NCI-H748 treated with DMSO at 0.1 percent for 48 hours (cell line): ENCODE data around the gene TRPV4.
"Not testable (repeated sequence)": the region's sequence is repeated elsewhere in the genome, so short reads cannot be mapped to it uniquely, and the experiment has no call there.

ENCODE experiments used
- DNase-seq: peaks from one replicate; lab custom pipeline; 2025; lab: John Stamatoyannopoulos, UW

Gene TRPV4

DNA sequence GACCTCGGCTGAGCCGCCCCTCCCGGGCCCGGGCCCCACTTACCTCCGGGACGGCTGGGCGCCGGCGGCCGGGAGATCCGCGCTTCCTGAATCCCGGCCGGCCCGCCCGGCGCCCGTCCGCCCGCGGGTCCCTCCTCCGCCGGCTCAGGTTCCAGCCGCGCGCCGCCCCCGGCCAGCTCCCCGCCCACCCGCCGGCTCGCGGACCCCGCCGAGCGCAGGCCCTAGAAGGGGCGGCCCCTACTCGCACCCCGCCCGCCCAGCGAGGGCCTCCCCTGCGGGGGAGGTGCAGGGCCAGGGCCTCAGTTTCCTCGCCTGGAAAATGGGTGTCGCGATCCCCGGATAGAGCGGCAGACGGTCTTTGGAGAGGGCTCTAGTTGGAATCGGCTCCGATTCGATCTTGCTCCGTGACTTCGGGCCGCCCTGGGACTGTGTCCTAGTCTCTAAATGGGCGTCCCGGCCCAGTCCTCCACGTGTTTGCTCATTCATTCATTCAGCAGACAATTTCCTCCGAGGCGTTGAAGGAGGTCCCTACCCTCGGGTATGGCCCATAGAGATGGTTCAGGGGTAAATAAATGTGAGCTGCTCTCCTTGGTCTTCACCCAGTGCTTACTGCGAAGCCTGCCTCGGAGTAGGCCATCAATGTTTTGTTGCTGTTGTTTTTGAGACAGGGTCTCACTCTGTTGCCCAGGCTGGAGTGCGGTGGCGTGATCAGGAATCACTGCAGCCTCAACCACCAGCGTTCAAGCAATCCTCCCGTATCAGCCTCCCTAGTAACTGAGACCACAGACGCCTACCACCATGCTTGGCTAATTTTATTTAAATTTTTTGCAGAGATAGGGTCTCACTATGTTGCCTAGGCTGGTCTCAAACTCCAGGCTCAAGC, at the start of gene TRPV4:
Gene TRPV4 (minus strand): TSS at position 92 of the 883 bp plus-strand sequence. CDS start 18,602 bp downstream, outside the sequence.
- no peak for DNase-seq

DNA sequence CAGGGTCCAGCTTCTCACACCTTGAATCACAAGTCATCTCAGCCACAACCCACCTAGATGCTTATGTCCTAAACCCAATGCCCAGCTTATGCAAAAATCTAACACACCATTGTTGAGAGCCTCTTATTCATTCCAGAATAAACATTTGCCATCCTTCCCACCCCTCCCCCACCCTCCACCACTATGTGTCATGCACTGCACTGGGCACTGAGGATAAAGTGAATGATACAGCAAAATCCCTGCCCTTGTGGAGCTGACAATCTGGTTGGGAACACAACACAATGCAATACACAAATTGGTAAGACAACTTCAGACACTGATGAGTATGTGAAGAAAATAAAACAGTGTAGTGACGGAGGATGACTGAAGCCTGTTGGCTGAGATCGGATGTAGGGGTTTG, 48.6 kb upstream of the TRPV4 start:
- DNase-seq, result no peak

DNA sequence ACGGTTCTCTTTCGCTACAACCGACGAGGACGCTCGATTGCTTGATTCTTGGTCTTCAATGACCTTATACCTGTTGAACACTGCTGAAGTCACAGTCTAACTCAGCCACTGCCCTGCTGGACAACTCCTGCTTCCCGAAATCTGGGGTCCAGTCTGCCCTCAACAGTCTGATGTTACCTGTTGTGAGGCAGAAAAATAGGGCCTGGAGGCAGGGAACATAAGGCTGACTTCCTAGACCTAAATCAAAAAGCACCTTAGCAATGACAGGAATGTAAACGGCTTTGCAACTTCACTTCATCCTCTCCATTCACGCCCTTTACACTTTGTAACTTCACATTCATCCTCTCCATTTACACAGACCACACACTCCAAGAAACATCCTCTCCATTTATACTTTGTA, 47.7 kb upstream of the TRPV4 start:
- no peak for DNase-seq

DNA sequence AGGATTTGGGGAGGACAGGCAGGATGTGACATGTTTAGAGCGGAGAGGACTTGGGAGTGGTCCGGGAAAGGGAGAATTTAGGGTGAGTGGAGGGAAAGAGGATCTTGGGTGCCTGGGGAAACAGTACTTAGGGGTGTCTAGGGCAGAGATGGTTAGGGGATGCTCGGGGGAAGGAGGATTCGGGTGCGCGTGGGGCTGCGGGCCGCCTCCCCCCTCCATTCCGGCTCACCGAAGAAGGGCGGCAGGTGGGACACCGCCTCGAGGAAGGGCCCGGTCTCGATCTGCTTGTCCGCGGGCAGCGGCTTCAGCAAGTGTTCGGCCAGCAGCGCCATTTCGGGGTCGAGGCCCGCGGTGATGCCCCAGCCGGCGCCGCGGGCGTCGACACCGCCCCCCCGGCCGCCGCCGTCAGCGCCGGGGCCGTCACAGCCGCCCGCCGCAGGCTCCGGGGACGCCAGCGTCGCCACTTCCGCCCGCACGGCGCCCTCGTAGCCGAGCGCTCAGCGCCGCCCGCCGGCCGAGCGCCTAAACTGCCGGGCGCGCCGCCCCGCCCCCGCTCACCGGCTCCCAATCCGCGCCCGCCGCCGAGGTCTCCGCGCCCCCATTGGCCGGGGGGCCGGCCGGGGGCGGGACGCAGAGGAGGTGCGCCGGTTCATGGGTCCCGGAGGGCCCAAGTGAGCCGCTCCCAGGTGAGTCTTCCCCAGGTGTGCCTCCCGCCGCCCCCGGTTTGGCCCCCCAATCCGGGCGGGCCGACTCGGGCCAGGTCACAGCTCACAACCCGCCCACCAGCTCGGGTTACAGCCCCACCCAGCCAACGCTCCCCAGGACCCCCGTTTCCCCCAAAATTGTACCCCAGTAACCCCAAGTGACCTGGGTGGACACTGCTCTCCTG, 47.1 kb upstream of the TRPV4 start, which contains the start of gene GLTP:
Gene GLTP (minus strand): TSS at position 499 of the 889 bp plus-strand sequence. CDS start 167 bp downstream, at position 332.
- peak; percentile 74 for DNase-seq

DNA sequence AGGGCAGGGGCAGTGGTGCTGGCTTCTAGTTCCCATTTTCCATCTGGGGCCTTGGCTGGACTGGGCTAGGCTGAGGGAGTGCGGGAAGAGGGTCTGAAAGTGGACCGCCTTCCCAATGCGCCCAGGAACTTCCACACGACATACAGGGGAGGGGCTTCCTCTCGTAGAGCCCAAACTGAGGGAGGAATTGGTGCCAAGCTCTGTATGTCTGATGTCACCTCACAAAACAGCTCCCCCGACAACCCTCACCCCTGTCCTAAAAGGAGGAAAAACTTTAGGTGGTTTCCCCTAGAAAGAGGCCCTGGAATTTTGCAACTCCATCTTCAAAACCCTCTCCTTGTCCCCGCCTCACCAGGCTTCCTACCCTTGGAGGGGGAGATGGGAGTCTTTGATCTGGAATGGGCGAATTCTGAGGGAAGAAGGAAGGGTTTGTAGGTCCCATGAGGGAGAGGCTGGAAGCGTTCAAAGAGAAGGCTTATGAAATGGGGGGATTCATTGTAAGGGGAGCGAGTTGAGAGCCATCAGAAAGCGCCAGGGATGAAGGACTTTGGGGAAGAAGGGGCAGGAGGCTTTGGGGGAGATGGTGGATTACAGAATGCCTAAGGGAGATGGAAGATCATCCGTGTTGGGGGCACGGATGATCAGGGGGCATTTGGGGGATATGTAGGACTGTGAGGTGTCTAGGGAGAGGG, 46.3 kb upstream of the TRPV4 start:
- no peak for DNase-seq

DNA sequence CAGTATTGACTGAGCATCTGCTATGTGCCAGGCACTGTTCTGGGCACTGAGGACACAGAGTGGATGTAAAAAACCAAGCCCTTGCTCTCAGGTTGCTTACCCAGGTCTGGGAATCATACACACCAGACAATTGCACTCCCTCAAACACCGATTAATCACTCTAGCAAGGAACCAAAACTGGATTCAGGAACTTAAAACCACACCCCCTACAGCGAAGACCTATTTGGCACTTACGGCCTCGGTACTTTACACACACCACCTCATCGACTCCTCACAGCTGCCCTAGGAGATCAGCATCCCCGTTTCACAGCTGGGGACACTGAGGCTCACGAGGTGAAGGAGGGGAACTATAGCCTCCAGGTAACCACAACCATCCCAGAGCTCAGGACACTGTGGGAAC, 45.6 kb upstream of the TRPV4 start:
- no peak for DNase-seq

GRCh38 chr12:109878247-109878625, 45.0 kb upstream of the TRPV4 start:
- DNase-seq, result no peak

- no peak for DNase-seq
Measured at GRCh38 chr12:109877504-109878246, 44.5 kb upstream of the TRPV4 start.

DNA sequence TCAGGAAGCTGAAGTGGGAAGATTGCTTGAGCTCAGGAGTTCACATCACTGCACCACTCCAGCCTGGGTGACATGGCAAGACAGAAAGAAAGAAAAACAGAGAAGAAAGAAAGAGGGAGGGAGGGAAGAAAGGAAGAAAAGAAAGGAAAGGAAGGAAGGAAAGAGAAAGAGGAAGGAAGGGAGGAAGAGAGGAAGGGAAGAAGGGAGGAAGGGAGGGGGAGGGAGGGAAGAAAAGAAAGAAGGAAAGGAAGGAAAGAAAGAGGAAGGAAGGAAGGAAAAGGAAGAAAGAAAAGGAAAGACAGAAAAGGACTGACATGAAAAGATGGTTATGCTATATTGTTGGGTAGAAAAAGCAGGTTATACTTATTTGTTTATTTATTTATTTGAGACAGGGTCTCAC, 43.2 kb upstream of the TRPV4 start:
- no peak for DNase-seq

DNA sequence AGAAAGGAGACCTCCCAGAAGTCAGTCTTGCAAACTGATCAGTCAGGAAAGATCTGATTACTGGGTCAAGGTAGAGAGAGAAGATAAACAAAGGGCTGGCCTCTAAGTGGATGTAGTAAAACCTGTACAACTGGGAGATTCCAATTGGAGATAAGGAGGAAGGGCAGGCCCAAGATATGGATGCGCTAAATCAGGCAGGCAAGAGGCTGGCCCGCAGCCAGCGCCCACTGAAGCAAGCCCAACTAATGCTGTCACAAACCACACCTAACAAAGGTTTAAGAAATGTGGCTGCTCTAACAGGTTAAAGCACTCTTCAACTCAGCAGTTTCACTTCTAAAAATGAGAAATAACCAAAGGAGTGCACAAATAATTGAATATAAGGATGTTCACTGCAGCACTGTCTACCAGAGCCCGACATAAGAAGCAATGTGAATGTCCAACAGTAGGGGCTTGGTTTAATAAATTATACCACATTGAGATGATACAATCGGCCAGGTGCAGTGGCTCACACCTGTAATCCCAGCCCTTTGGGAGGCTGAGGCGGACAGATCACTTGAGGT, 42.5 kb upstream of the TRPV4 start:
- DNase-seq, result peak; percentile 7

- no peak for DNase-seq
Measured at GRCh38 chr12:109873653-109874052, 40.5 kb upstream of the TRPV4 start.

- no peak for DNase-seq
Measured at GRCh38 chr12:109871668-109872314, 38.6 kb upstream of the TRPV4 start.

DNA sequence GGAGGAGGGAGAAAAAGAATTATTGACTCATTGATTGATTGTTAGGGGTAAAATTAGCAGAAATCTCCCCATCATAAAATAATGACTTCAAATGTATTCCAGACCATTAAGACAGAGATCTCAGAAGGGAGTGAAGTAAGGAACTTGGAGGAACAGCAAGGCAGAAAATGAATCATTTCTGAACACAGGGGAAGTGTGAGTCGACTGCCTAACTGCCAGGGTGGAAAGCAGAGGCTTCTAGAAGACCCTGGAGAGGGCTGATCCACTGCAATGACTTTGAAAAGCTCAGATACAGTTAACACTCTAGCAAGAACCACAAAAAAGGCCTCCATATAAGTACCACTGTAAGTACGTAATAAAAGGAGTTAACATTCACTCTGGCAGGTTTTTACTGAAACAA, 37.5 kb upstream of the TRPV4 start:
- no peak for DNase-seq

DNA sequence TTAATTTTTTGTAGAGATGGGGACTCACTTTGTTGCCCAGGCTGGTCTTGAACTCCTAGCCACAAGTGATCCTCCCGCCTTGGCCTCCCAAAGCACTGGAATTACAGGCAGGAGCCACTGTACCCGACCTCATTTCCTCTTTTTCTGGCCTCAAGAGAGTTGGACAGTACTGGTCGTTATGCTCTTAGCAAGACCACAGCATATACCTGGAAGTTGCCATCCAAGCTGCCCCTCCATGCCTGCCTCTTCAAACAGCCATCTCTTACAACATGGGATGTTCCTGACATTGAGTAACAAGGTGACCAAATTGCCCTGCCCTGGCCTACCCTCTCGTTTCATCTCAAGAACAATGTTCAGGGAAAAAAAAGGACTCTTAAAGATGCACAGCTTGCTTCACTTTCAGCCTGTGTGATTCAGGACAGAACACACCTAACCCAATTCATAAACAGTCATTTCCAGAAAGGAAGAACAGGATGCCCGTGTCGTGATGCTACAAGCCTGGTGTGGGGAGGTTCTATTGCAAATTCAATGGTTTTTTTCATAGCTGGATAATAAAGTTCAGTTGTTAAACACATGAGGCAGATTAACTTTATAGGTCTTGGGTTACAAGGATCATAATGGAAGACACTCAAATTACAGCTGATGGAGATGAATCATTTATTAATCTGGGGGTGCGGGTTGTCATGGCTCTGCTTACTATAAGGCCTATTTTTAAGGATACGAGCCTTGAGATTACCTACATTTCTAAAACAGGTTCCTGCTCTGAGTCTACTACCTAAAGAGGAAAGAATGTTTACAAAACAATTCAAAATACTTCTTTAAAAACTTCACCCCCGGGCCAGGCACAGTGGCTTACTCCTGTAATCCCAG, 35.2 kb upstream of the TRPV4 start:
- no peak for DNase-seq

- DNase-seq, result no peak
Measured at GRCh38 chr12:109864916-109865315, 31.7 kb upstream of the TRPV4 start.

DNA sequence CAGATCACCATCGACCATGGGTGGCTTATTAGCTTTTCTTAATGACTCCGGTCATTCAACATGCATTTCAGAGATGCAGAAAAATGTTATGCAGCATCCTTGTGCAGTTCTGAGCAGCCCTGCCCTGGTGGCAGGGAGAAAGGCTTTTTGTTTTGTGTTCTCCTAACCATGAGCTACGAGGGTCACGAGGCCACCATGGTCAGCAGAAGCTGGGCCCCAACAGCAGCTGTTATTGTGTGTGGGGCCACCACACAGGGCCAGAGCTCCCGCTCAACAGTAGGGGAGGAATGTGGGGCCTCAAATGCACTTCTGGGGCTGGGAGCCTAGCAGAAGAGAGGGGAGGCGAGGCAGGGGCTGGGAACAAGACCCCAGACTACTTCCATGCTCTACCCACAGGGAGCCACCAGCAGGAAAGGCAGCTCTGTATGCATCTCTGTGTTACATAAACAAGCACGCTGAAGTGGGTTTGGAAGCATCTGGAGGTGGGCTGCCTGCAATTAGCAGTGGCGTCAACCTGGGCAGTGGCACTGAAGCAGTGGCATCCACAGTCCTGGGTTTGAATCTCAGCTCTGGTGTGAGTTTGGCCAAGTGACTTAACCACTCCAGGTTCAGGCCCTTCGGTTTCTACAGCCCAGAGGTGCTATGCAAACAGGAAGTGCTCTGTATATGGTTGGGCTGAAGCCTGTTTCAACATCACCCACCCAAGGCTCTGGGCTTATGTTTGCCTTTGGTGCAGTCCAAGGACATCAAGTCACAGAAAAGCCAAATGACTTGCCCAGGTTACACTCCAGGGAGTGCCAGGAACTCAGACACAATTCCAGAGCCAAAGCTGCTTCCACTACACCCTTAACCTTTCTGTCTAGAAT, 30.9 kb upstream of the TRPV4 start:
- no peak for DNase-seq

DNA sequence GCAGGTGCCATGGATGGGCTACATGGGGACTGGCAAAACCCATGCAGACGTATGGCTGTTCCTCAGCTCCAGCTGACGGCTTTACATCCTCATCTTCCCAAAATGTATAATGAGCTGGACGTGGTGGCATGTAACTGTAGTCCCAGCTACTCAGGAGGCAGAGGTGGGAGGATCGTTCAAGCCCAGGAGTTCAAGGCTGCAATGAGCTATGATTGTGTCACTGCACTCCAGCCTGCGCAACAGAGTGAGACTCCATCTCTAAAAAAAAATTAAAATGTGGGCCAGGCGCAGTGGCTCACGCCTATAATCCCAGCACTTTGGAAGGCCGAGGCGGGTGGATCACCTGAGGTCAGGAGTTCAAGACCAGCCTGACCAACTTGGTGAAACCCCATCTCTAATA, 29.3 kb upstream of the TRPV4 start:
- DNase-seq, result not testable (repeated sequence)

GRCh38 chr12:109861689-109862314, 28.6 kb upstream of the TRPV4 start:
- DNase-seq, result no peak
